CD8-positive, alpha-beta memory T cell (primary cell): ENCODE data around the gene STYX. TPM values are rescaled to one million over a fixed set of nuclear protein-coding genes. Genes with fewer than 3 reads are reported as not detected.
A peak's percentile ranks its signal among the peaks of the same experiment; 100 is the strongest.

Experiments
- CTCF ChIA-PET: fragments of 350-600 bp; sonication (Branson Sonifier 250); formaldehyde crosslinking; loops from one replicate; lab custom pipeline; 2021; ENCODE audit warnings: antibody characterized with exemption; lab: Charles Lee
- POLR2A ChIA-PET: fragments of 350-600 bp; sonication (Branson Sonifier 250); formaldehyde crosslinking; loops from one replicate; lab custom pipeline; 2021; ENCODE audit warnings: antibody characterized with exemption; lab: Charles Lee
- DNase-seq, 5 donors: peaks; one replicate each; pipeline versions ENCODE4 v3.0.0 to v3.0.0-alpha.2; 2020 to 2022; ENCODE audit warnings: mixed read lengths in 1 of 5
- H3K27ac ChIP-seq: one replicate; pipeline ENCODE4 v1.7.0; 2013; ENCODE audit warnings: low read depth, mild to moderate bottlenecking, low read length, moderate library complexity
- H3K27me3 ChIP-seq: 2 replicates; pipeline ENCODE4 v1.7.0; 2013; ENCODE audit warnings: low read length, mild to moderate bottlenecking; ENCODE audit not compliant: insufficient read depth, poor library complexity, severe bottlenecking
- H3K36me3 ChIP-seq: 2 replicates; pipeline ENCODE4 v1.7.0; 2013; ENCODE audit warnings: mild to moderate bottlenecking, low read length, moderate library complexity; ENCODE audit not compliant: insufficient read depth
- H3K4me1 ChIP-seq: 2 replicates; pipeline ENCODE4 v1.7.0; 2013; ENCODE audit warnings: mild to moderate bottlenecking, low read length, moderate library complexity; ENCODE audit not compliant: insufficient read depth
- H3K4me3 ChIP-seq: 2 replicates; pipeline ENCODE4 v1.7.0; 2013; ENCODE audit warnings: mild to moderate bottlenecking, low read length
- H3K9me3 ChIP-seq: 2 replicates; pipeline ENCODE4 v1.7.0; 2013; ENCODE audit warnings: mild to moderate bottlenecking, low read length
- H3K27ac Mint-ChIP-seq, 8 donors: one replicate each; pipeline ENCODE4 v1.8.0; 2020 to 2021; ENCODE audit warnings: mixed read lengths in 8 of 8, mild to moderate bottlenecking in 6 of 8, inconsistent platforms in 3 of 8, moderate library complexity in 3 of 8
- H3K27me3 Mint-ChIP-seq, 2 donors: one replicate each; pipeline ENCODE4 v1.8.0; 2020 to 2021; ENCODE audit warnings: mixed read lengths in 2 of 2, mild to moderate bottlenecking in 1 of 2, moderate library complexity in 1 of 2
- H3K36me3 Mint-ChIP-seq, 3 donors: one replicate each; pipeline ENCODE4 v1.8.0; 2020 to 2021; ENCODE audit warnings: mixed read lengths in 3 of 3, inconsistent platforms in 1 of 3, mild to moderate bottlenecking in 1 of 3
- H3K4me1 Mint-ChIP-seq, 3 donors: one replicate each; pipeline ENCODE4 v1.8.0; 2020 to 2021; ENCODE audit warnings: mixed read lengths in 3 of 3, inconsistent platforms in 1 of 3, mild to moderate bottlenecking in 1 of 3
- H3K4me3 Mint-ChIP-seq, 7 donors: one replicate each; pipeline ENCODE4 v1.8.0; 2020 to 2021; ENCODE audit warnings: mixed read lengths in 7 of 7, mild to moderate bottlenecking in 6 of 7, moderate library complexity in 4 of 7, inconsistent platforms in 2 of 7
- H3K9me3 Mint-ChIP-seq, 5 donors: one replicate each; pipeline ENCODE4 v1.8.0; 2020 to 2022; ENCODE audit warnings: mixed read lengths in 5 of 5, mild to moderate bottlenecking in 3 of 5, moderate library complexity in 2 of 5, inconsistent platforms in 1 of 5
- polyA plus RNA-seq: library from polyadenylated mRNA; unstranded; fragments of 300-500 nt; fragmentation: Illumina TruSeq; gene quantifications from one replicate; pipeline ENCODE4 v1.2.3, GENCODE V29; 2021
- total RNA-seq, 2 experiments: library from RNA; stranded (reverse); gene quantifications; one replicate each; pipeline ENCODE4 v1.2.3, GENCODE V29; 2021

The STYX gene
- total and polyA plus RNA-seq, 3 experiments from 2014 or later: 20.9 to 25.4 (median 21.2) TPM

DNA sequence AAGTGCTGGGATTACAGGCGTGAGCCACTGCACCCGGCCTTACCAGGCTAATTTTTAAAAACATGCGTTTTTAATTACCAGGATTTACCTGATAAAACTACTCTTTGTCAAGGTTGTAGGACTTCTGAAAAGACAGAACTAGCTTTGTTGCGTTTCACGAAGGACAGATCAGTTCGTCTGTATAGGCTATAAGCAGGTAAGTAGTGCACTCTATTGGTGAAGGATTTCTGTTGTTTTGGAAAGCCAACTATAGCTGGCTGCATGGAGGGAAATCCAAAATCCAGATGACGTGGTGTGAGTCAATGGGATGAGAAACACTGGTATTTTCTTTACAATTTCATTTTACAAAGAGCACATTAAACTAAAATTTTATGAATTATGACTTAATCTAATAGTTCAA is 46.9 kb downstream of the STYX start:
- no peak overlapping the region for H3K27ac ChIP-seq
- CTCF ChIA-PET: interaction anchor here (0.8 to 1.6 kb wide), 5 partner anchors 14 to 79 kb away, joined by 3 read pairs; partner anchors contain the start of gene STYX
- no peaks in the 10 kb centered on the region for H3K4me1 ChIP-seq
- H3K27me3 Mint-ChIP-seq: no peaks in the 10 kb centered on the region
- H3K9me3 ChIP-seq: no peaks in the 10 kb centered on the region
- peaks cover 0 to 2% (median 2%) of the 10 kb centered on the region in 3 donors for H3K4me1 Mint-ChIP-seq
- H3K4me3 Mint-ChIP-seq: no peak overlapping the region
- POLR2A ChIA-PET: interaction anchor here (1.0 kb wide), 1 partner anchor 225 kb away, joined by 3 read pairs; the partner anchor contains the start of genes GPR137C and TXNDC16
- H3K36me3 Mint-ChIP-seq: peaks cover 4 to 59% (median 19%) of the 10 kb centered on the region in 3 donors
- H3K27ac Mint-ChIP-seq: peak overlapping the region in 1 of 8 donors; percentile 51
- H3K27me3 ChIP-seq: no peaks in the 10 kb centered on the region
- no peak overlapping the region for H3K4me3 ChIP-seq
- DNase-seq: no peak
- H3K36me3 ChIP-seq: peaks cover 11% of the 10 kb centered on the region
- H3K9me3 Mint-ChIP-seq: no peaks in the 10 kb centered on the region

DNA sequence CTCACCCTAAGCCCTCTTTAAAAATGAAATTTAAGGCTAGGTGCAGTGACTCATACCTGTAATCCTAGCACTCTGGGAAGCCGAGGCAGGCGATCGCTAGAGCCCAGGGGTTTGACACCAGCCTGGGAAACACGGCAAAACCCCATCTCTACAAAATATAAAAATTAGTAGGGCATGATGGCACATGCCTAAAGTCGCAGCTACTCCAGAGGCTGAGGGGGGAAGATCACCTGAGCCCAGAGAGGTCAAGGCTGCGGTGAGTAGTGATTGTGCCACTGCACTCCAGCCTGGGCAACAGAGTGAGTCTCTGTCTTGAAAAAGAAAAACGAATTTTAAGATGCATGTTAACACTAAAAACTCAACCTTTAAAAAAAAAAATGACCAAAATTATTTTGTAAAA is 48.7 kb downstream of the STYX start:
- H3K4me3 ChIP-seq: no peak overlapping the region
- Mint-ChIP-seq H3K27me3 (no peaks in the 10 kb centered on the region), H3K4me3 (no peak overlapping the region), H3K4me1 (peaks cover 0 to 2% (median 2%) of the 10 kb centered on the region in 3 donors), H3K9me3 (no peaks in the 10 kb centered on the region), H3K36me3 (peaks cover 0 to 51% (median 13%) of the 10 kb centered on the region in 3 donors), H3K27ac (peak overlapping the region in 2 of 8 donors; percentile 17 to 38)
- H3K4me1 ChIP-seq: no peaks in the 10 kb centered on the region
- CTCF ChIA-PET: no interaction called here
- DNase-seq: no peak
- H3K36me3 ChIP-seq: no peaks in the 10 kb centered on the region
- H3K9me3 ChIP-seq: no peaks in the 10 kb centered on the region
- no peaks in the 10 kb centered on the region for H3K27me3 ChIP-seq
- POLR2A ChIA-PET: no interaction called here
- no peak overlapping the region for H3K27ac ChIP-seq

DNA sequence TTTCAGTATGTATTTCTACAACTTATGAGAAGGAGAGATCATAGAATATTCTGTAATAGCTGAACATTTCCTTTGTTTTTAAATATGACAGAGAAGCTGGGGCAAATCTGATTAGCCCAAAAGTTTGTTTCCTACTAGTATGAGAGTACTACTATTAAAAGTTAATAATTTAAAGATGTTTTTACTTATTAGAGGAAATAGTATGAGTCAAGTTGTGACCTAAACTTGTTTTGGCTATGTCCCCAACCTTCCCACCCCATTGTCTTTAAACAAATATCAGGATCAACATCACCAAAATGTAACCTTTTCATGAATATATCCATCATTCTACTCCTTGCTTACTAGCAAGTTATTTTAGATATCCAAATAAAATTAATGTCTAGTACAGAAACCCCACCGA is 50.9 kb downstream of the STYX start:
- CTCF ChIA-PET: no interaction called here
- peaks cover 0 to 33% (median 4%) of the 10 kb centered on the region in 3 donors for H3K36me3 Mint-ChIP-seq
- no peak overlapping the region for H3K4me3 Mint-ChIP-seq
- no peak for DNase-seq
- peak overlapping the region in 5 of 8 donors; percentile 1 to 76 (median 58) for H3K27ac Mint-ChIP-seq
- Histone ChIP-seq H3K4me1 (no peaks in the 10 kb centered on the region), H3K27me3 (no peaks in the 10 kb centered on the region), H3K36me3 (no peaks in the 10 kb centered on the region), H3K27ac (no peak overlapping the region), H3K9me3 (no peaks in the 10 kb centered on the region), H3K4me3 (no peak overlapping the region)
- no peaks in the 10 kb centered on the region for H3K9me3 Mint-ChIP-seq
- POLR2A ChIA-PET: no interaction called here
- H3K27me3 Mint-ChIP-seq: no peaks in the 10 kb centered on the region
- H3K4me1 Mint-ChIP-seq: peaks cover 0 to 2% (median 2%) of the 10 kb centered on the region in 3 donors

DNA sequence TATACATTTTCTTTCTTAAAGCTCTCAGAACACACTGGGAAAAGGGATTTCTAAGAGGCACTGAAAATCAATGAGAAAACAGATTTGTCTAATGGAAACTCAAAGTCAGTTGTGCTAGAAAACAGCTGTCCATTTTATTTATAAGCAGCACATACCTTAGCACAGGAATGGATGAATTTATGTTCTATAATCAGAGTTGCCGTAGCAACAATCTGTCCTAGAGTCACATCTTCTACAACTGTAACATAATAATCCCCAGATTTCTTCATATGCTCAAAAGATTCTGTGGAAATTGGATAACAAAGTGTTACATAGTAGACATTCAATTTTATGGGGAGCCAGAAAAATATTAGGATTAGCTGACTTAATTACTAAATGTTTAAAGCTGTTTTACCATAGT is 51.7 kb downstream of the STYX start:
- Mint-ChIP-seq H3K27me3 (no peaks in the 10 kb centered on the region), H3K27ac (peak overlapping the region in 1 of 8 donors; percentile 42), H3K36me3 (peaks cover 0 to 29% (median 4%) of the 10 kb centered on the region in 3 donors), H3K9me3 (no peaks in the 10 kb centered on the region), H3K4me1 (peaks cover 2 to 5% (median 4%) of the 10 kb centered on the region in 3 donors), H3K4me3 (no peak overlapping the region)
- Histone ChIP-seq H3K9me3 (no peaks in the 10 kb centered on the region), H3K4me1 (no peaks in the 10 kb centered on the region), H3K36me3 (no peaks in the 10 kb centered on the region), H3K27me3 (no peaks in the 10 kb centered on the region), H3K27ac (no peak overlapping the region), H3K4me3 (no peak overlapping the region)
- no peak for DNase-seq
- ChIA-PET CTCF (no interaction called here), POLR2A (no interaction called here)

DNA sequence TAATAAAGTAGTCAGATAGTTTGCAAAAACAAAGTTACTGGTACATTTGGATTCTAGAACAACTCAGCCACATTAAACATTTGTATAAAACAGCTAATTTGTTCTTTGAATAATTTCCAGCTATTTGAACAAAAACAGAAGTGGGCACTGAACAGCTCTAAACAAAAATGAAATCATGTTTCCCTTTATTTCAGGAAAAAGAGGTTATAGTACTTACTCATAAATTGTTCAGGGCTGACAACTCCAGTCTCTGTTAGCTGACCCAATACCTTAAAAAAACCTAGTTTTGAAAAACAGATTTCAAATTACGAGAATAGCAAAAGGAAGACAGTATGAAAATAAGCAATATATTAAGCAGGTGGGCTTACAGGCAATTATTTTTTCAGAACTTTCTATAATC is 53.2 kb downstream of the STYX start:
- Histone ChIP-seq H3K9me3 (no peaks in the 10 kb centered on the region), H3K36me3 (no peaks in the 10 kb centered on the region), H3K4me1 (no peaks in the 10 kb centered on the region), H3K27me3 (no peaks in the 10 kb centered on the region), H3K4me3 (no peak overlapping the region), H3K27ac (no peak overlapping the region)
- Mint-ChIP-seq H3K36me3 (peaks cover 0 to 20% (median 0%) of the 10 kb centered on the region in 3 donors), H3K9me3 (no peaks in the 10 kb centered on the region), H3K4me1 (peaks cover 7 to 17% (median 10%) of the 10 kb centered on the region in 3 donors), H3K27me3 (no peaks in the 10 kb centered on the region), H3K27ac (peak overlapping the region in 1 of 8 donors; percentile 64), H3K4me3 (no peak overlapping the region)
- POLR2A ChIA-PET: no interaction called here
- DNase-seq: no peak
- CTCF ChIA-PET: no interaction called here

DNA sequence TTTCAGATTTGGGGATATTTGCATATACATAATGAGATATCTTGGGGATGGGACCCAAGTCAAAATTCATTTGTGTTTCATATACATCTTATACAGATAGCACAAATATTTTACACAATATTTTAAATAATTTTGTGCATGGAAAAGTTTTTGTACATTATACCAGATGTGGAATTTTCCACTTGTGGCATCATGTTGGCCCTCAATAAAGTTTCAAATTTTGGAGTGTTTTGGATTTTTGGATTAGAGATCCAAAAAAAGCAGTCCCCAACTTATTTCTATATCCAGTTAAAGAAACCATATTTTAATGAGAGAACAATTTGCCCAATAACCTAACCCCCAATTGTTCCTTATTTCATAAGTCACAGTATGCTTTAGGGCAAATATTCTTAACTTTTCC is 56.9 kb downstream of the STYX start:
- no peaks in the 10 kb centered on the region for H3K9me3 ChIP-seq
- H3K9me3 Mint-ChIP-seq: no peaks in the 10 kb centered on the region
- peaks cover 0 to 10% (median 0%) of the 10 kb centered on the region in 3 donors for H3K36me3 Mint-ChIP-seq
- H3K36me3 ChIP-seq: no peaks in the 10 kb centered on the region
- no peak overlapping the region for H3K27ac ChIP-seq
- H3K27me3 Mint-ChIP-seq: peaks cover 0 to under 1% of the 10 kb centered on the region in 2 donors
- H3K27me3 ChIP-seq: no peaks in the 10 kb centered on the region
- H3K4me3 ChIP-seq: no peak overlapping the region
- peaks cover 32 to 45% (median 39%) of the 10 kb centered on the region in 3 donors for H3K4me1 Mint-ChIP-seq
- no peak overlapping the region for H3K27ac Mint-ChIP-seq
- H3K4me3 Mint-ChIP-seq: no peak overlapping the region
- ChIA-PET CTCF (no interaction called here), POLR2A (no interaction called here)
- DNase-seq: no peak
- H3K4me1 ChIP-seq: peaks cover 12% of the 10 kb centered on the region

DNA sequence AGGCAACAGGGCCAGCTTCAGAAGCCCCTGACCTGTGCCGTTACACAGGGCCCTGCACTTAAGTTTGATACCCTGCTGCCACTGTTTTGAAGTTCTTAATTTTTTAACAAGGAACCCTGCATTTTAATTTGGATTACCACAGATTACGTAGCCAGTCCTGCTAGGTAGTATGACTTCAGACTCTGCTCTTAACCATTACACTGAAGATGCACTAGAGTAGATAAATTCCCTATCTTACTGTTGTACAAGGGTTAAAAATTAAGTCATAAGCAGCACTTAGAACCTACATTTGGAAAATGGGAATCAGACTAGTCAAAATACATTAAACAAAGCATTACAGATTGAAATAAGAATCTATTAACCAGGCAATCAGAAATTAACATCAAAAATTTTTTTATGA is 59.2 kb downstream of the STYX start:
- Mint-ChIP-seq H3K9me3 (no peaks in the 10 kb centered on the region), H3K4me1 (peaks cover 37 to 55% (median 46%) of the 10 kb centered on the region in 3 donors), H3K4me3 (peak overlapping the region in 3 of 7 donors; percentile 9 to 82 (median 34)), H3K27me3 (peaks cover 0 to 1% of the 10 kb centered on the region in 2 donors), H3K27ac (peak overlapping the region in 5 of 8 donors; percentile 41 to 90 (median 66)), H3K36me3 (peaks cover 0 to 3% (median 0%) of the 10 kb centered on the region in 3 donors)
- DNase-seq: no peak
- H3K36me3 ChIP-seq: no peaks in the 10 kb centered on the region
- ChIA-PET CTCF (no interaction called here), POLR2A (no interaction called here)
- H3K4me1 ChIP-seq: peaks cover 16% of the 10 kb centered on the region
- no peak overlapping the region for H3K4me3 ChIP-seq
- no peaks in the 10 kb centered on the region for H3K27me3 ChIP-seq
- no peaks in the 10 kb centered on the region for H3K9me3 ChIP-seq
- no peak overlapping the region for H3K27ac ChIP-seq

DNA sequence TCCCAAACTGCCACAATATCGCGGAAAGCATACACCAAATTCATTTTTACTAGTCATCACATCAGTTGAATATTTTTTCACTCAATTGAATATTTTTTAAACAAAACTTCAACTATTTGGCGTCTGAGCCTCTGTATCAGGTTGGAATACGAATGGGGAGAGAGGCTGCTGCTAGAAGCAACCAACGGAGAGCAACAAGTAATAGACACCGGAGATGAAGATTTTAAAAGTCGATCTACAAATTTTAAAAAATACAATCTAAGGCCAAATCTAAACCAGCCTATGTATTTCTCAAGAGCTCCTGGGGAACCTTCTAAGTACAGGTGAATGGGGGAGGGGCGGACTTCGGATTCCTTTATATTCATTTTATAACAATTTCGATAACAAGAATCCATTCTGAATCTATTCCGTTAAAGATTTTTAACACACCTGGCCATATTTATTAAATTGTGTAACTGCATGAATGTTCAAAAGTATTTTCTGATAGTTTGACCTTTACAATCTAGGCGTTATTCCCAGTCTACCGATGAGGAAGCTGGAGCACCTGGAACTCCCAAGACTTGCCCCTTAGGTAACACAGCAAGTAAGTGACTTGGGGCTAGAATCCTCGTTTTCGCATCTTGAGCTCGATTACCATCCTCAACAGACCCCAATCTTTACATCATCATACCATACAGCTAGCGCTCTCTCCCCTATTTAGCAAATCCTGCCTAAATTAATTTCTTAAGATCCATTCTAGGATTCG is 60.2 kb downstream of the STYX start:
- no peak overlapping the region for H3K27ac ChIP-seq
- POLR2A ChIA-PET: interaction anchor here (0.6 to 1.0 kb wide), 4 partner anchors 33 to 65 kb away, joined by 3 read pairs; partner anchors contain the start of gene STYX

More for the DNA sequence above, 60.2 kb downstream of the STYX start:
- no peak for DNase-seq
- H3K4me1 ChIP-seq: peaks cover 16% of the 10 kb centered on the region
- Mint-ChIP-seq H3K4me3 (peak overlapping the region; percentile 88 to 95 (median 92)), H3K27ac (peak overlapping the region; percentile 79 to 92 (median 86)), H3K4me1 (peaks cover 37 to 55% (median 46%) of the 10 kb centered on the region in 3 donors), H3K9me3 (no peaks in the 10 kb centered on the region), H3K27me3 (peaks cover 0 to 1% of the 10 kb centered on the region in 2 donors), H3K36me3 (peaks cover 0 to 3% (median 0%) of the 10 kb centered on the region in 3 donors)
- no peaks in the 10 kb centered on the region for H3K9me3 ChIP-seq
- peak overlapping the region; percentile 90 for H3K4me3 ChIP-seq
- no peaks in the 10 kb centered on the region for H3K36me3 ChIP-seq
- H3K27me3 ChIP-seq: no peaks in the 10 kb centered on the region
- CTCF ChIA-PET: interaction anchor here (0.7 kb wide), 1 partner anchor 65 kb away, joined by 3 read pairs; no protein-coding TSS in a partner anchor
